NCI-H1105 (cell line): ENCODE results near the gene RPS6KA4.
"Not testable (repeated sequence)": the region's sequence is repeated elsewhere in the genome, so short reads cannot be mapped to it uniquely, and the experiment has no call there.

Experiments used
- DNase-seq: peaks from one replicate; lab custom pipeline; 2025; lab: John Stamatoyannopoulos, UW

The RPS6KA4 gene

GRCh38 chr11:64358907-64359711, at the start of gene RPS6KA4:
TSS of gene RPS6KA4 (plus strand) at chr11:64359162. CDS start at chr11:64359236, 74 bp downstream.
- peak; percentile 40 for DNase-seq

GRCh38 chr11:64312947-64313346, 46.0 kb upstream of the RPS6KA4 start:
- DNase-seq, result no peak

GRCh38 chr11:64313491-64314145, 45.3 kb upstream of the RPS6KA4 start:
- DNase-seq, result no peak

GRCh38 chr11:64314146-64314804, 44.7 kb upstream of the RPS6KA4 start:
- DNase-seq, result no peak

- DNase-seq, result no peak
Measured at GRCh38 chr11:64314805-64315561, 44.0 kb upstream of the RPS6KA4 start.

- DNase-seq, result not testable (repeated sequence)
Measured at GRCh38 chr11:64315667-64316526, 43.1 kb upstream of the RPS6KA4 start.

- DNase-seq, result peak; percentile 72
Measured at GRCh38 chr11:64316672-64317324, 42.2 kb upstream of the RPS6KA4 start.

GRCh38 chr11:64317325-64317960, 41.5 kb upstream of the RPS6KA4 start, which contains the start of gene TRMT112:
TSS of gene TRMT112 (minus strand) at chr11:64317559. CDS start at chr11:64317526, 33 bp downstream.
- DNase-seq, result peak; percentile 98

- peak; percentile 90 for DNase-seq
Measured at GRCh38 chr11:64317961-64318765, 40.8 kb upstream of the RPS6KA4 start, which contains the start of gene PRDX5. TSS of gene PRDX5 (plus strand) at chr11:64318121. CDS start at chr11:64318216, 95 bp downstream.

- DNase-seq, result no peak
Measured at GRCh38 chr11:64318766-64319761, 39.9 kb upstream of the RPS6KA4 start.

- no peak for DNase-seq
Measured at GRCh38 chr11:64320556-64320955, 38.4 kb upstream of the RPS6KA4 start.

- no peak for DNase-seq
Measured at GRCh38 chr11:64321026-64321425, 37.9 kb upstream of the RPS6KA4 start.

- no peak for DNase-seq
Measured at GRCh38 chr11:64321533-64321932, 37.4 kb upstream of the RPS6KA4 start.

GRCh38 chr11:64322925-64323260, 36.1 kb upstream of the RPS6KA4 start:
- DNase-seq, result no peak

GRCh38 chr11:64323373-64323772, 35.6 kb upstream of the RPS6KA4 start:
- no peak for DNase-seq

- DNase-seq, result not testable (repeated sequence)
Measured at GRCh38 chr11:64323984-64324383, 35.0 kb upstream of the RPS6KA4 start.

GRCh38 chr11:64324692-64325469, 34.1 kb upstream of the RPS6KA4 start:
- no peak for DNase-seq
